GM11168 (cell line): Measurements from ENCODE around the gene GALNTL6.

Source experiments
- in situ Hi-C: fragments of 300-500 bp; cut with MboI; formaldehyde crosslinking; loops from one replicate; pipeline ENCODE4 v1.12.0; 2022; ENCODE audit warnings: low sequenced_read_pairs; ENCODE audit not compliant: unreplicated experiment

The GALNTL6 gene

GRCh38 chr4:171875291-171875690, 62.1 kb downstream of the GALNTL6 start:
- in situ Hi-C loops = no loop called here

- in situ Hi-C loops = no loop called here
Measured at GRCh38 chr4:171876636-171877035, 63.4 kb downstream of the GALNTL6 start.

- in situ Hi-C loops = no loop called here
Measured at GRCh38 chr4:171880136-171880535, 66.9 kb downstream of the GALNTL6 start.

GRCh38 chr4:171889681-171890080, 76.5 kb downstream of the GALNTL6 start:
- in situ Hi-C loops = no loop called here

GRCh38 chr4:171891038-171891437, 77.8 kb downstream of the GALNTL6 start:
- in situ Hi-C loops = no loop called here

GRCh38 chr4:171896426-171896825, 83.2 kb downstream of the GALNTL6 start:
- in situ Hi-C loops = no loop called here

GRCh38 chr4:171919314-171919713, 106.1 kb downstream of the GALNTL6 start:
- in situ Hi-C loops = no loop called here

- in situ Hi-C loops = no loop called here
Measured at GRCh38 chr4:171920901-171921300, 107.7 kb downstream of the GALNTL6 start.

GRCh38 chr4:171924746-171925376, 111.7 kb downstream of the GALNTL6 start:
- in situ Hi-C loops = no loop called here

- in situ Hi-C loops = no loop called here
Measured at GRCh38 chr4:171928336-171928735, 115.1 kb downstream of the GALNTL6 start.

GRCh38 chr4:171929477-171929876, 116.3 kb downstream of the GALNTL6 start:
- in situ Hi-C loops = no loop called here

- in situ Hi-C loops = no loop called here
Measured at GRCh38 chr4:171929907-171930306, 116.7 kb downstream of the GALNTL6 start.

GRCh38 chr4:171932238-171932637, 119.0 kb downstream of the GALNTL6 start:
- in situ Hi-C loops = no loop called here

- in situ Hi-C loops = no loop called here
Measured at GRCh38 chr4:171940656-171941055, 127.5 kb downstream of the GALNTL6 start.

- in situ Hi-C loops = no loop called here
Measured at GRCh38 chr4:171947400-171947799, 134.2 kb downstream of the GALNTL6 start.

- in situ Hi-C loops = no loop called here
Measured at GRCh38 chr4:171948038-171948437, 134.8 kb downstream of the GALNTL6 start.

- in situ Hi-C loops = no loop called here
Measured at GRCh38 chr4:171954650-171955049, 141.4 kb downstream of the GALNTL6 start.

GRCh38 chr4:171956678-171957077, 143.5 kb downstream of the GALNTL6 start:
- in situ Hi-C loops = no loop called here

- in situ Hi-C loops = no loop called here
Measured at GRCh38 chr4:171962110-171962509, 148.9 kb downstream of the GALNTL6 start.

- in situ Hi-C loops = no loop called here
Measured at GRCh38 chr4:171966356-171966755, 153.2 kb downstream of the GALNTL6 start.

GRCh38 chr4:171978216-171978615, 165.0 kb downstream of the GALNTL6 start:
- in situ Hi-C loops = no loop called here

- in situ Hi-C loops = no loop called here
Measured at GRCh38 chr4:171979461-171979860, 166.3 kb downstream of the GALNTL6 start.

GRCh38 chr4:171981185-171981584, 168.0 kb downstream of the GALNTL6 start:
- in situ Hi-C loops = no loop called here
